HepG2 (cell line): ENCODE data around the gene MARCHF2. TPM values are rescaled to one million over a fixed set of nuclear protein-coding genes. Genes with fewer than 3 reads are reported as not detected.
A peak's percentile ranks its signal among the peaks of the same experiment; 100 is the strongest.

Experiments used
- ATAC-seq: fragments of 200-7000 bp; cut with Tn5 transposase; 3 replicates; pipeline ENCODE4 v1.9.1; 2020; ENCODE audit warnings: mild to moderate bottlenecking, moderate library complexity
- BruUV-seq: library from RNA; stranded (reverse); fragments of 400-500 nt; replicated peaks from 2 replicates; lab custom pipeline; 2021; lab: Mats Ljungman, UMichigan
- CTCF ChIA-PET: fragments of 300-600 bp; formaldehyde crosslinking; extraction: SDS; loops from one replicate; lab custom pipeline; 2021; ENCODE audit warnings: low total read pairs, inconsistent platforms, low intra/inter-chr PET ratio; lab: Yijun Ruan, JAX
- POLR2A ChIA-PET: fragments of 350-600 bp; sonication (Branson Sonifier 250); formaldehyde crosslinking; loops from one replicate; lab custom pipeline; 2020; ENCODE audit warnings: antibody characterized with exemption, inconsistent platforms; lab: Yijun Ruan, JAX
- DNase-seq: peaks from one replicate; pipeline ENCODE4 v3.0.0-alpha.2; 2015; ENCODE audit warnings: low spot score
- FAIRE-seq: peaks from 3 replicates; lab custom pipeline; 2011; peaks lifted over from hg19 to GRCh38; lab: Jason Lieb, UNC
- H2AFZ ChIP-seq: one replicate; pipeline ENCODE4 v1.6.1; 2011; ENCODE audit warnings: low read length, inconsistent platforms
- H3K27ac ChIP-seq: fragments of 300-600 bp; 3 replicates; pipeline ENCODE4 v1.8.0; 2011; ENCODE audit warnings: mixed run types, mild to moderate bottlenecking, mixed read lengths, low read length, inconsistent platforms; ENCODE audit not compliant: insufficient read depth; ENCODE audit errors: extremely low read length
- H3K27me3 ChIP-seq, 2 experiments: fragments of 200-600 bp in 1 of 2; 2 replicates in 1 of 2; 3 replicates in 1 of 2; pipeline versions ENCODE4 v1.6.0 to v1.8.0; 2011; ENCODE audit warnings: low read length in 2 of 2, mild to moderate bottlenecking in 2 of 2, moderate library complexity in 2 of 2, inconsistent platforms in 1 of 2; ENCODE audit not compliant: insufficient read depth in 2 of 2, control insufficient read depth in 1 of 2
- H3K36me3 ChIP-seq, 2 experiments: fragments of 200-600 bp in 1 of 2; replicated peaks in 1 of 2; 2 replicates in 1 of 2; 3 replicates in 1 of 2; pipeline versions ENCODE4 v1.5.1 to v1.8.0; 2011; ENCODE audit warnings: low read length in 2 of 2, inconsistent platforms in 1 of 2; ENCODE audit not compliant: insufficient read depth in 2 of 2, control insufficient read depth in 1 of 2
- H3K4me1 ChIP-seq: 2 replicates; pipeline ENCODE4 v1.5.1; 2012; ENCODE audit warnings: low read length, inconsistent platforms; ENCODE audit not compliant: insufficient read depth
- H3K4me2 ChIP-seq: 2 replicates; pipeline ENCODE4 v1.6.0; 2011; ENCODE audit warnings: low read depth, low read length, inconsistent platforms
- H3K4me3 ChIP-seq, 3 experiments: fragments of 200-600 bp in 1 of 3; sonication (generic), shearing (Covaris generic) in 1 of 3; replicated peaks in 1 of 3; 2 replicates each; pipeline ENCODE4 v1.5.1; 2011 to 2016; ENCODE audit warnings: low read length in 3 of 3, inconsistent platforms in 2 of 3, low read depth in 2 of 3, mild to moderate bottlenecking in 2 of 3, control low read depth in 1 of 3, mixed read lengths in 1 of 3; ENCODE audit not compliant: insufficient read depth in 1 of 3
- H3K79me2 ChIP-seq: one replicate; pipeline ENCODE4 v1.6.1; 2011; ENCODE audit warnings: low read length, inconsistent platforms; ENCODE audit not compliant: insufficient read depth
- H3K9ac ChIP-seq: 2 replicates; pipeline ENCODE4 v1.6.0; 2011; ENCODE audit warnings: mild to moderate bottlenecking, low read depth, low read length, inconsistent platforms; ENCODE audit not compliant: insufficient read depth
- H3K9me3 ChIP-seq: 2 replicates; pipeline ENCODE4 v1.5.1; 2012; ENCODE audit warnings: mild to moderate bottlenecking, low read length
- H4K20me1 ChIP-seq: 2 replicates; pipeline ENCODE4 v1.6.0; 2011; ENCODE audit warnings: inconsistent platforms, mild to moderate bottlenecking, low read length, moderate library complexity; ENCODE audit not compliant: insufficient read depth
- CEBPB ChIP-seq: IDR thresholded peaks from 2 replicates; pipeline ENCODE4 v1.6.1; 2011; ENCODE audit warnings: low read depth, low read length, improper control_type of control experiment, borderline replicate concordance
- ELF3 ChIP-seq: IDR thresholded peaks from 2 replicates; pipeline ENCODE4 v1.6.1; 2016; ENCODE audit warnings: missing genetic modification reagents, missing compliant biosample characterization
- FOXK2 ChIP-seq: fragments of 450-650 bp; IDR thresholded peaks from 2 replicates; pipeline ENCODE4 v1.6.1; 2016
- HNRNPLL ChIP-seq: fragments of 200-400 bp; formaldehyde crosslinking; IDR thresholded peaks from 2 replicates; pipeline ENCODE4 v1.6.1; 2017; ENCODE audit warnings: mild to moderate bottlenecking, low read depth, low read length; ENCODE audit not compliant: poor library complexity, severe bottlenecking
- IKZF1 ChIP-seq: fragments of 450-650 bp; IDR thresholded peaks from 2 replicates; pipeline ENCODE4 v1.7.1; 2016
- ISL2 ChIP-seq: sonication (generic); formaldehyde crosslinking; IDR thresholded peaks from 2 replicates; pipeline ENCODE4 v1.5.0; 2020; ENCODE audit warnings: missing genetic modification reagents
- KAT8 ChIP-seq: IDR thresholded peaks from 2 replicates; pipeline ENCODE4 v1.6.1; 2016; ENCODE audit warnings: missing genetic modification reagents, missing compliant biosample characterization
- KDM1A ChIP-seq: IDR thresholded peaks from 2 replicates; pipeline ENCODE4 v1.6.1; 2016; ENCODE audit warnings: missing compliant biosample characterization
- NFYB ChIP-seq: sonication (generic); formaldehyde crosslinking; IDR thresholded peaks from 2 replicates; pipeline ENCODE4 v1.4.0; 2020; ENCODE audit warnings: missing genetic modification reagents
- SALL1 ChIP-seq: sonication (generic); formaldehyde crosslinking; IDR thresholded peaks from 2 replicates; pipeline ENCODE4 v1.8.0; 2022; ENCODE audit warnings: mild to moderate bottlenecking, missing genetic modification reagents
- TBX3 ChIP-seq: fragments of 450-650 bp; IDR thresholded peaks from 2 replicates; pipeline ENCODE4 v1.6.1; 2017; ENCODE audit warnings: antibody characterized with exemption, mild to moderate bottlenecking, inconsistent platforms, borderline replicate concordance
- ZBTB37 ChIP-seq: sonication (generic); formaldehyde crosslinking; IDR thresholded peaks from 2 replicates; pipeline ENCODE4 v1.4.0; 2020; ENCODE audit warnings: mild to moderate bottlenecking, missing genetic modification reagents
- ZFP90 ChIP-seq: sonication (generic); formaldehyde crosslinking; IDR thresholded peaks from 2 replicates; pipeline ENCODE4 v1.8.0; 2022; ENCODE audit warnings: missing genetic modification reagents, mild to moderate bottlenecking, inconsistent platforms, borderline replicate concordance
- ZFP91 ChIP-seq: sonication (generic); formaldehyde crosslinking; IDR thresholded peaks from 2 replicates; pipeline ENCODE4 v1.9.0; 2022; ENCODE audit warnings: missing genetic modification reagents, mild to moderate bottlenecking, borderline replicate concordance
- ZMYM4 ChIP-seq: sonication (generic); formaldehyde crosslinking; IDR thresholded peaks from 2 replicates; pipeline ENCODE4 v1.8.1; 2023; ENCODE audit warnings: mild to moderate bottlenecking, missing genetic modification reagents
- ZNF282 ChIP-seq: fragments of 450-650 bp; IDR thresholded peaks from 2 replicates; pipeline ENCODE4 v1.6.1; 2018; ENCODE audit not compliant: partially characterized antibody
- ZNF678 ChIP-seq: sonication (generic); formaldehyde crosslinking; IDR thresholded peaks from 2 replicates; pipeline ENCODE4 v1.4.0; 2020; ENCODE audit warnings: mild to moderate bottlenecking, missing genetic modification reagents
- ZNF740 ChIP-seq: sonication (generic); formaldehyde crosslinking; IDR thresholded peaks from 2 replicates; pipeline ENCODE4 v1.4.0; 2020; ENCODE audit warnings: missing genetic modification reagents
- ZSCAN31 ChIP-seq: sonication (generic); formaldehyde crosslinking; IDR thresholded peaks from 2 replicates; pipeline ENCODE4 v1.5.0; 2020; ENCODE audit warnings: low read depth, mild to moderate bottlenecking, missing genetic modification reagents
- WGBS: methylation state at CpG from one replicate; pipeline ENCODE4 v1.1.6; 2017; ENCODE audit warnings: low lambda C conversion rate; 5-methylcytosine and 5-hydroxymethylcytosine counted together
- in situ Hi-C: cut with HindIII; loops from 2 replicates; pipeline ENCODE4 v1.10.0; 2017; ENCODE audit warnings: low pct_unique_long_range_greater_than_20kb; ENCODE audit not compliant: extremely low pct_ligation_motif_present
- intact Hi-C: fragments of 100-400 bp; cut with micrococcal nuclease; formaldehyde crosslinking; loops from one replicate; pipeline ENCODE4 v1.10.0; 2022; ENCODE audit not compliant: unreplicated experiment
- polyA plus RNA-seq, 8 experiments: library from polyadenylated mRNA; depleted of rRNA in 3 of 8; stranded (reverse) in 7 of 8; unstranded in 1 of 8; fragments of >200 nt; fragmentation: Illumina TruSeq in 4 of 8; extraction: Trizol in 4 of 8; gene quantifications; 2 replicates each; pipeline versions ENCODE4 v1.2.1 to v1.2.3, GENCODE V29; 2011 to 2016; ENCODE audit warnings: low read depth in 4 of 8, missing spikeins in 1 of 8, mixed read lengths in 1 of 8; ENCODE audit not compliant: insufficient read depth in 1 of 8
- total RNA-seq, 5 experiments: library from RNA; depleted of rRNA; stranded (reverse); fragments of >200 nt; fragmentation: Illumina TruSeq; extraction: Trizol; gene quantifications; 2 replicates each; pipeline ENCODE4 v1.2.3, GENCODE V29; 2016; ENCODE audit warnings: low read depth in 1 of 5
- TF ChIP-seq, protein P1 (sequence below): sonication (generic); formaldehyde crosslinking; IDR thresholded peaks from 2 replicates; pipeline ENCODE4 v1.8.1; 2023; ENCODE audit warnings: missing genetic modification reagents, mild to moderate bottlenecking, borderline replicate concordance
- TF ChIP-seq, protein P2 (sequence below): IDR thresholded peaks from 2 replicates; pipeline ENCODE4 v1.6.1; 2016; ENCODE audit warnings: missing genetic modification reagents, missing compliant biosample characterization

The MARCHF2 gene
- total and polyA plus RNA-seq, 2 of the 13 experiments (the other 11 are each of a cell fraction or from before 2014, with no cell fraction given) = 12.7 to 13.0 TPM

- Histone ChIP-seq H3K4me2 (peak within 1 kb of the TSS; percentile 95), H3K79me2 (peaks cover 31% of the 10 kb centered on the region), H3K27me3 (no peaks in the 10 kb centered on the region), H3K4me3 (peak within 1 kb of the TSS; percentile 84 to 86 (median 85)), H4K20me1 (peaks cover 9% of the 10 kb centered on the region), H2AFZ (no peak within 1 kb of the TSS), H3K4me1 (peaks cover 87% of the 10 kb centered on the region), H3K9ac (peak within 1 kb of the TSS; percentile 100), H3K36me3 (no peaks in the 10 kb centered on the region), H3K9me3 (no peaks in the 10 kb centered on the region), H3K27ac (peak within 1 kb of the TSS; percentile 96)
- ATAC-seq (peak; percentile 92), DNase-seq (peak; percentile 99), FAIRE-seq (peak; percentile 97)
- WGBS = 6% methylated on average over 16 of the region's 70 CpGs
- BruUV-seq = no TSS peak
- intact Hi-C loops = no loop called here
- ChIA-PET POLR2A (interaction anchor here (0.6 to 3.0 kb wide), 26 partner anchors 8 to 136 kb away, joined by 3 to 41 read pairs (median 6); partner anchors contain the start of genes ANGPTL4, HNRNPM, MARCHF2 and NDUFA7), CTCF (interaction anchor here (1.4 kb wide), 1 partner anchor 36 kb away, joined by 3 read pairs; no protein-coding TSS in a partner anchor)
- in situ Hi-C loops = no loop called here
- no peak for TF ChIP-seq ZNF282
- TF ChIP-seq KDM1A (CRISPR knock-in tag) = no peak
- peak; percentile 39; the same call in 1 of the 2 replicates for TF ChIP-seq TBX3
- no peak for TF ChIP-seq FOXK2
- TF ChIP-seq, protein P1, sequence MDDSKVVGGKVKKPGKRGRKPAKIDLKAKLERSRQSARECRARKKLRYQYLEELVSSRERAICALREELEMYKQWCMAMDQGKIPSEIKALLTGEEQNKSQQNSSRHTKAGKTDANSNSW = peak; percentile 45; the same call in 1 of the 2 replicates
- TF ChIP-seq CEBPB = no peak
- TF ChIP-seq ZFP90 = no peak; the same call in 1 of the 2 replicates
- TF ChIP-seq ZFP91 (CRISPR knock-in tag) = 0 out of 2 replicates have a peak, but pooled peaks have one; percentile 18
- no peak for TF ChIP-seq ZNF678 (CRISPR knock-in tag)
- TF ChIP-seq IKZF1 = no peak
- TF ChIP-seq ZNF740 (CRISPR knock-in tag) = no peak; the same call in 1 of the 2 replicates
- peak; percentile 46 for TF ChIP-seq KAT8
- no peak for TF ChIP-seq ZMYM4 (CRISPR knock-in tag)
- TF ChIP-seq NFYB (CRISPR knock-in tag) = peak; percentile 100
- peak; percentile 14; the same call in 1 of the 2 replicates for TF ChIP-seq ELF3 (CRISPR knock-in tag)
- TF ChIP-seq ZSCAN31 (CRISPR knock-in tag) = peak; percentile 70
- TF ChIP-seq, protein P2, sequence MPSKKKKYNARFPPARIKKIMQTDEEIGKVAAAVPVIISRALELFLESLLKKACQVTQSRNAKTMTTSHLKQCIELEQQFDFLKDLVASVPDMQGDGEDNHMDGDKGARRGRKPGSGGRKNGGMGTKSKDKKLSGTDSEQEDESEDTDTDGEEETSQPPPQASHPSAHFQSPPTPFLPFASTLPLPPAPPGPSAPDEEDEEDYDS = peak; percentile 61; the same call in 1 of the 2 replicates
- no peak for TF ChIP-seq ZBTB37 (CRISPR knock-in tag)
- peak; percentile 82 for TF ChIP-seq HNRNPLL
- no peak for TF ChIP-seq ISL2 (CRISPR knock-in tag)
- TF ChIP-seq SALL1 = no peak; the same call in 1 of the 2 replicates
These were observed 23.1 kb upstream of the MARCHF2 start, which contains the start of gene RAB11B for GRCh38 chr19:8389891-8390616. Gene RAB11B (plus strand): TSS chr19:8390360. CDS start chr19:8390417, 57 bp downstream.
